ENCODE measurements around the gene MYO5B.
A peak's percentile ranks its signal among the peaks of the same experiment; 100 is the strongest.

Gene MYO5B

DNA sequence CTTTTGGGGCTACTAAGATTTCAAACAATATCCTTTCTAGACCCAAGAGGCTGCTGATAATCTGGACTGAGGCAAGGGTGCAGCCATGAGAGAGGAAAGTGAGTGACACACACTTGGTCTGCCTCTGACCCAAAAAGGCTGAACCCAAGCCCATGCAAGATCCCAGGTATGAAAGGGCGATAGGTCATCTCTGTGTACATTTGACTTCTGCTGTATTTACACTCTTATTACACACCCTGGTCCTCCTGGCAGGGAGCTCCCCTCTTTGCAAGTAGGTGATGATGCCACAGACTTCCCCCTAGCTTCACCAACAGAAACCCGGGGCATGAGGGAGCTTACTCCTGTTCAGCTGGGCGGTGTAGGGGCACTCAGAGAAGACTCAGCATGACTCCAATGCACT lies 319.8 kb downstream of the MYO5B start:
- no peak overlapping the region for H3K4me3 ChIP-seq (ENCODE audit: low read depth, low read length)
- TF ChIP-seq, protein P1, sequence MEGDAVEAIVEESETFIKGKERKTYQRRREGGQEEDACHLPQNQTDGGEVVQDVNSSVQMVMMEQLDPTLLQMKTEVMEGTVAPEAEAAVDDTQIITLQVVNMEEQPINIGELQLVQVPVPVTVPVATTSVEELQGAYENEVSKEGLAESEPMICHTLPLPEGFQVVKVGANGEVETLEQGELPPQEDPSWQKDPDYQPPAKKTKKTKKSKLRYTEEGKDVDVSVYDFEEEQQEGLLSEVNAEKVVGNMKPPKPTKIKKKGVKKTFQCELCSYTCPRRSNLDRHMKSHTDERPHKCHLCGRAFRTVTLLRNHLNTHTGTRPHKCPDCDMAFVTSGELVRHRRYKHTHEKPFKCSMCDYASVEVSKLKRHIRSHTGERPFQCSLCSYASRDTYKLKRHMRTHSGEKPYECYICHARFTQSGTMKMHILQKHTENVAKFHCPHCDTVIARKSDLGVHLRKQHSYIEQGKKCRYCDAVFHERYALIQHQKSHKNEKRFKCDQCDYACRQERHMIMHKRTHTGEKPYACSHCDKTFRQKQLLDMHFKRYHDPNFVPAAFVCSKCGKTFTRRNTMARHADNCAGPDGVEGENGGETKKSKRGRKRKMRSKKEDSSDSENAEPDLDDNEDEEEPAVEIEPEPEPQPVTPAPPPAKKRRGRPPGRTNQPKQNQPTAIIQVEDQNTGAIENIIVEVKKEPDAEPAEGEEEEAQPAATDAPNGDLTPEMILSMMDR (IDR thresholded peaks at IDR 0.05; ENCODE audit: low read depth, low read length, missing control alignments) = no peak
- DNase-seq (ENCODE audit: low read depth) = no peak

DNA sequence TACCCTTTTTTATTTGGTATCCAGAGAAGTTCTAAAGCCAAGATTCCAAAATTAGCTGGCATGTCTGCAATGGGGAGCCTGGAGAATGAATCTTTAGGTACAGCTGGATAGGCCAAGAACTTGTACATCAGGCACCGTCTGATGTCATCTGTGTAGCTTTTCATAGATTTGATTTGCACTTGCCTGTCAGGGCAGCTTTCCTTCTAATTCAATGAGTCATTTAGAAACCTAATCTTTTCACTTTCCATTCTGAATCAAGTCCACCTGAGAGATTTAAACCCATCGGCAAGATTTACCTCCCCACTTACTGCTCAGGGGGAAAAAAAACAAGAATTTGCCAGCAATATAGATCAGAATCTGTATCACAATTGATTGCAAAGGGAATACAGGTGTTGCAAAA lies 320.7 kb downstream of the MYO5B start:
- H3K4me3 ChIP-seq (ENCODE audit: low read depth, low read length) = no peak overlapping the region
- TF ChIP-seq, protein P1 (IDR thresholded peaks at IDR 0.05; ENCODE audit: low read depth, low read length, missing control alignments) = no peak
- DNase-seq (ENCODE audit: low read depth) = peak; percentile 21

DNA sequence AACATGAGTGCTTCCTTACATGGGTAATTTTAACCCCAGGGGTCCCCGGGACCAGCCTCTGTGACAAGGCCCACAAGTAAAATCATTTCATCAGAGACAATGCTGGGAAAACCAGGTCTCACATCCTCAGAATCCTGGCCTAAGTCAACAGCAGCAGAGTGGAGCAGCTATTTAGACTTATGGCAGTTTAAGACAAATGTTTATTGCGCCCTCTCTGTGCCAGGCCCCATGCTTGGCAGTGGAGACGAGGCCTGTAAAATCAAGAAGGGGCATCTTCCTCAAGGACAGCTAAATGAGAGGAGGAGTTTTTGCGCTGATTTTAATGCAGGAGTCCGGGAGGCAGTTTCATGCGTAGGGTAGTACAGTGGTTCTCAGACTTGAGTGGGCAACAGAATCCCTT lies 325.6 kb downstream of the MYO5B start:
- no peak overlapping the region for H3K4me3 ChIP-seq (ENCODE audit: low read depth, low read length)
- TF ChIP-seq, protein P1 (IDR thresholded peaks at IDR 0.05; ENCODE audit: low read depth, low read length, missing control alignments) = no peak

DNA sequence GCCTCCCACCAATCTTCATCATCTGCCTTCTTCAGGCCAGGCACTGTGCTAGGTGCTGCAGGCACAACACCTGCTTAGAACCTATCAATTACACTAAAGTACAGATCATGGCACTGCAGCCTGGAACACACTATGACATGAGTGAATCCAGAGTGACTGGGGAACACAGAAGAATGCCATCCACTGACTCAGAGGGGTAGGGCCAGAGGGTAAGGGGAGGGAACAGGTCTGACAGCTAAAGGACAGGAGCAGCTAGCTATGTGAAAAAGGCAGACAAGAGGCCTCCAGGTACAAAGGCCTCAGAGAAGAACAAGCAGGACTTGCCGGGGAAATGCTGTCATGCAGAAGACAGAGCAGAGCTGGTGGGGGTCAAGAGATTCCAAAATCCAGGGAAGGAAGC lies 328.3 kb downstream of the MYO5B start:
- no peak for DNase-seq (ENCODE audit: low read depth)
- H3K4me3 ChIP-seq (ENCODE audit: low read depth, low read length) = no peak overlapping the region
- TF ChIP-seq, protein P1 (IDR thresholded peaks at IDR 0.05; ENCODE audit: low read depth, low read length, missing control alignments) = no peak

More for the DNA sequence above, 325.6 kb downstream of the MYO5B start:
- no peak for DNase-seq (ENCODE audit: low read depth)

DNA sequence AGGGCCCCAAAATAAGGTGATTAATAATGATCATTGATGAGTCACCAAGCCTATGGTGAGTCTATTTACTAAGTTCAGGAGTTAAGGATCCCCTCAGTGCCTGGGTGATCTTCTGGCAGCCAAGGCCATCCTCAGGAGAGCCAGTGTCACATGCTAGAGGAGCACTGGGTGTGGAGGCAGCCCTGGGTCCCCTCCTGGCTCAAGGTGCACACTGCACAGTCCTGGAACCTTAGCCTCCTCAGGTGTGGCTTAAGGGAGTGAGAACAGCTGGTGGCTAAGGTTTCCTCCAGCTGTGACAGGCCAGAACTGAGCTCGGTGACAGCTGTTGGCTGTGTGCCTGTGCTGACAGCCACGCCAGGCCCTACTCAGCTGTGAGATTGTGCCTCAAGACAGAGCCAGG lies 329.5 kb downstream of the MYO5B start:
- DNase-seq (ENCODE audit: low read depth) = no peak
- no peak overlapping the region for H3K4me3 ChIP-seq (ENCODE audit: low read depth, low read length)
- TF ChIP-seq, protein P1 (IDR thresholded peaks at IDR 0.05; ENCODE audit: low read depth, low read length, missing control alignments) = no peak

DNA sequence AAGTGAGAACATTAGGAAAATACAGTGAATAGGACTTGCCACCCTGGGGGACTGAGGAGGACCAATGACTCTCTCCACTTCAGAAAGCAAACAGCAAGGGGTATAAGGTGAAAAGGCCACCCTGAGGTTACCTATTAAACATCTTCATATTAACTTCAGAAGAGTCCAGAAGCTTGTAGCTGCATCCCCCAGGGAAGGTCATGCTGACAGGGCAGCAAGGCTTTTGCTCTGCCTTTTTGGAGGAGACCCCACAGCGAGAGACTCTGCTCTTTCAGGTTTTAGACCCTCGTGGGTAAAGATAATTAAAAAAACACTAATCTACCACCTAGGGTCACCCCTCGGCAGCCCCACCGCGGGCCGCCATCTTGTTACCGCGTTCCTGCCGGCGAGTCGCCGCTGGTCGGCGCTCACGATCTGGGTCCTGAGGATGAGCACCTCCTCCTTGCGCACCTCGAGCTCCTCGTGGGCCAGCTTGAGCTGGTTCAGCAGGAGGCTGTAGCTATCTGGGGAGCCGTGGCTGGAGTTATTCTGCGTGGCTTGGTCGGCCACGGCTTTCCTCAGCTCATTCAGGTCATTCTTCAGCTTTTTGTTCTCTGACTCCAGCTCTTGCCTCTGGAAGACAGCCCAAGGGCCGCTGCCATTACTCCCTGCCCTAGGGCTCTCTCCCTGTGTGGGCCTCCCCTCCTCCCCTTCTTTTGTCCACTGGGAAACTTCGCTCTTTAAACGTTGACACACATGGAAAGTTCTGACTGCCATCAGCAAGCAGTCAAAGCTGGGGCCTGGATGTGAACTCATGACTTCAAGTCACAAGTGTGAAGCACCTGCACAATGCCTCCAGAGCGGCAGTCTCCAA lies 331.0 kb downstream of the MYO5B start:
- H3K4me3 ChIP-seq (ENCODE audit: low read depth, low read length) = no peak overlapping the region
- DNase-seq (ENCODE audit: low read depth) = no peak

More for the DNA sequence above, 331.0 kb downstream of the MYO5B start:
- TF ChIP-seq, protein P1 (IDR thresholded peaks at IDR 0.05; ENCODE audit: low read depth, low read length, missing control alignments) = no peak

Measured in GM12864 (cell line).